Mesodermal cell (in vitro differentiated cells): ENCODE measurements around the gene MAJIN.
"Not testable (repeated sequence)": the region's sequence is repeated elsewhere in the genome, so short reads cannot be mapped to it uniquely, and the experiment has no call there.

ENCODE experiments used
- H3K27ac ChIP-seq: 2 replicates; pipeline ENCODE4 v1.7.0; 2013; ENCODE audit warnings: mild to moderate bottlenecking, low read depth, low read length, moderate library complexity; ENCODE audit not compliant: severe bottlenecking
- H3K36me3 ChIP-seq: 2 replicates; pipeline ENCODE4 v1.7.1; 2013; ENCODE audit warnings: mild to moderate bottlenecking, low read length, moderate library complexity; ENCODE audit not compliant: control insufficient read depth, insufficient read depth
- H3K4me1 ChIP-seq: one replicate; pipeline ENCODE4 v1.7.1; 2013; ENCODE audit warnings: mild to moderate bottlenecking, low read length; ENCODE audit not compliant: insufficient read depth, control insufficient read depth, poor library complexity, severe bottlenecking
- H3K4me3 ChIP-seq: 2 replicates; pipeline ENCODE4 v1.7.0; 2013; ENCODE audit warnings: low read length, control low read depth, mild to moderate bottlenecking; ENCODE audit not compliant: insufficient read depth, poor library complexity, severe bottlenecking; ENCODE audit errors: extremely low read depth
- H3K9me3 ChIP-seq: 2 replicates; pipeline ENCODE4 v1.7.1; 2013; ENCODE audit warnings: mild to moderate bottlenecking, low read length, moderate library complexity; ENCODE audit not compliant: control insufficient read depth
- WGBS, 2 experiments: methylation state at CpG; one replicate each; pipeline ENCODE4 v1.1.5; 2013; ENCODE audit warnings: missing lambda C conversion rate in 2 of 2; ENCODE audit not compliant: insufficient coverage in 2 of 2; 5-methylcytosine and 5-hydroxymethylcytosine counted together

The MAJIN gene

GRCh38 chr11:65008016-65008415, 36.1 kb upstream of the MAJIN start:
- H3K4me1 ChIP-seq: peaks cover 14% of the 10 kb centered on the region
- no peak overlapping the region for H3K4me3 ChIP-seq
- no peaks in the 10 kb centered on the region for H3K9me3 ChIP-seq
- H3K27ac ChIP-seq: no peak overlapping the region
- 69 to 79% methylated on average over 4 of the region's 7 CpGs for WGBS, 2 experiments
- H3K36me3 ChIP-seq: no peaks in the 10 kb centered on the region

GRCh38 chr11:65003968-65004367, 32.1 kb upstream of the MAJIN start:
- H3K27ac ChIP-seq, H3K4me3 ChIP-seq, H3K36me3 ChIP-seq, H3K9me3 ChIP-seq: not testable (repeated sequence)
- peaks cover 14% of the 10 kb centered on the region for H3K4me1 ChIP-seq
- 33 to 60% methylated on average over 1 to 3 of the region's 3 CpGs for WGBS, 2 experiments

GRCh38 chr11:65003282-65003681, 31.4 kb upstream of the MAJIN start:
- Histone ChIP-seq H3K9me3 (no peaks in the 10 kb centered on the region), H3K4me3 (no peak overlapping the region), H3K36me3 (no peaks in the 10 kb centered on the region), H3K27ac (no peak overlapping the region), H3K4me1 (peaks cover 14% of the 10 kb centered on the region)
- 55 to 64% methylated on average over 3 to 7 of the region's 7 CpGs for WGBS, 2 experiments

GRCh38 chr11:65002706-65003105, 30.8 kb upstream of the MAJIN start:
- Histone ChIP-seq H3K9me3 (no peaks in the 10 kb centered on the region), H3K4me3 (no peak overlapping the region), H3K36me3 (no peaks in the 10 kb centered on the region), H3K27ac (no peak overlapping the region), H3K4me1 (peaks cover 12% of the 10 kb centered on the region)
- 89 to 91% methylated on average over 4 to 5 of the region's 5 CpGs for WGBS, 2 experiments

GRCh38 chr11:64999478-64999877, 27.6 kb upstream of the MAJIN start:
- WGBS, 2 experiments: 100% methylated on average over 1 of the region's 1 CpG; no CpG with 5 or more reads in 1 of the 2 experiments

GRCh38 chr11:64998690-64999431, 27.0 kb upstream of the MAJIN start:
- Histone ChIP-seq H3K4me3 (no peak overlapping the region), H3K27ac (no peak overlapping the region), H3K36me3 (no peaks in the 10 kb centered on the region), H3K4me1 (no peaks in the 10 kb centered on the region), H3K9me3 (no peaks in the 10 kb centered on the region)
- WGBS, 2 experiments: 85 to 90% methylated on average over 6 to 7 of the region's 9 CpGs

More at GRCh38 chr11:64999478-64999877, 27.6 kb upstream of the MAJIN start:
- H3K9me3 ChIP-seq: no peaks in the 10 kb centered on the region
- no peak overlapping the region for H3K27ac ChIP-seq
- no peaks in the 10 kb centered on the region for H3K36me3 ChIP-seq
- no peaks in the 10 kb centered on the region for H3K4me1 ChIP-seq
- no peak overlapping the region for H3K4me3 ChIP-seq

GRCh38 chr11:64998141-64998540, 26.2 kb upstream of the MAJIN start:
- Histone ChIP-seq H3K4me1 (no peaks in the 10 kb centered on the region), H3K36me3 (no peaks in the 10 kb centered on the region), H3K9me3 (no peaks in the 10 kb centered on the region), H3K27ac (no peak overlapping the region), H3K4me3 (no peak overlapping the region)
- WGBS, 2 experiments: 56 to 91% methylated on average over 1 of the region's 1 CpG

- WGBS, 2 experiments: 35 to 37% methylated on average over 6 to 7 of the region's 9 CpGs
- no peaks in the 10 kb centered on the region for H3K4me1 ChIP-seq
- H3K9me3 ChIP-seq: no peaks in the 10 kb centered on the region
- no peak within 1 kb of the TSS for H3K27ac ChIP-seq
- H3K4me3 ChIP-seq: no peak within 1 kb of the TSS
- no peaks in the 10 kb centered on the region for H3K36me3 ChIP-seq
Observed at GRCh38 chr11:64996710-64997380, 24.9 kb upstream of the MAJIN start, which contains the start of gene BATF2. BATF2 (minus strand) TSS chr11:64996971; CDS start chr11:64996914, 57 bp downstream.

- Histone ChIP-seq H3K36me3 (no peaks in the 10 kb centered on the region), H3K9me3 (no peaks in the 10 kb centered on the region), H3K4me3 (no peak overlapping the region), H3K27ac (no peak overlapping the region), H3K4me1 (no peaks in the 10 kb centered on the region)
- 77 to 89% methylated on average over 8 to 11 of the region's 11 CpGs for WGBS, 2 experiments
Observed at GRCh38 chr11:64996327-64996709, 24.4 kb upstream of the MAJIN start.

- no peaks in the 10 kb centered on the region for H3K9me3 ChIP-seq
- H3K4me3 ChIP-seq: no peak overlapping the region
- H3K36me3 ChIP-seq: no peaks in the 10 kb centered on the region
- H3K4me1 ChIP-seq: peaks cover 11% of the 10 kb centered on the region
- 87 to 97% methylated on average over 6 of the region's 7 CpGs for WGBS, 2 experiments
- H3K27ac ChIP-seq: no peak overlapping the region
Observed at GRCh38 chr11:64994318-64994717, 22.4 kb upstream of the MAJIN start.
